ENCODE data around the gene ARHGEF4.

Gene ARHGEF4

GRCh38 chr2:131092458-131093005 is 255.8 kb downstream of the ARHGEF4 start:
- peak; percentile 21 for FAIRE-seq

DNA sequence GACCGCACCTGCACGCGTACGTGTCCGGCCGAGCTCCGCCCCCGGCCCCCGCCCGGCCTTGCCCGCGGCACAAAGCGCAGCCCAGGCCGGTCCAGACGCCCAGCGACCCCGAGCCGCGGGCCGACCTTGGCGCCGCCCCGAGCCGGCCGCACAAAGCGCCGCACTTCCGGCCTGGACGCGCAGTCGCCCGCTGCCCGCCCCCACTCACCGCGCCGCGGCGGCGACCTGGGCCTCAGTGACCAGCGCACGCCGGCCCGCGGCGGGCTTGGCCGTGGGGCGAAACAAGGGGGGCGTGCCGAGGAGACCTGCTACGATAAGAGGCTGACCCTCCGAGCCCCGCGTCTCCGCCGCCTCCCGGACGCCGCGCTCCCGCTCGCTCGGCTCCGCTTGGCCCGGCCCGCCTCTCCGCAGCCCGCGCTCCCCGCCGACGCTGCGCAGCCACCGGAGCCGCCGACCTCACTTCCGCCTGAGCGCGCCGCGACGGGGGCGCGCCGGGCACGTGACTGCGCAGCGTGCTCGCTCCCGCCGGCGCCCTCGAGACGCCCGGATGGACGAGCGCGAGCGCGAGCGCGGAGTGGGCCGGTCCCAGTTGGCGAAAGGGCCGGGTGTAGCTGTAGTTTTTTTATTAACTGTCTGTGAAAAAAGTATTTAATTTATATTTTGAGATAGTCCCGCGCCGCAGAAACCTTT is 256.4 kb downstream of the ARHGEF4 start, which contains the start of gene FAM168B:
TSS of gene FAM168B (minus strand) at position 455 of the 690 bp plus-strand sequence. CDS start 10,814 bp downstream, outside the sequence.
- FAIRE-seq (no peak), DNase-seq (ENCODE audit: low spot score) (peak; percentile 71)

More at GRCh38 chr2:131092458-131093005, 255.8 kb downstream of the ARHGEF4 start:
- DNase-seq (ENCODE audit: low spot score), result no peak

DNA sequence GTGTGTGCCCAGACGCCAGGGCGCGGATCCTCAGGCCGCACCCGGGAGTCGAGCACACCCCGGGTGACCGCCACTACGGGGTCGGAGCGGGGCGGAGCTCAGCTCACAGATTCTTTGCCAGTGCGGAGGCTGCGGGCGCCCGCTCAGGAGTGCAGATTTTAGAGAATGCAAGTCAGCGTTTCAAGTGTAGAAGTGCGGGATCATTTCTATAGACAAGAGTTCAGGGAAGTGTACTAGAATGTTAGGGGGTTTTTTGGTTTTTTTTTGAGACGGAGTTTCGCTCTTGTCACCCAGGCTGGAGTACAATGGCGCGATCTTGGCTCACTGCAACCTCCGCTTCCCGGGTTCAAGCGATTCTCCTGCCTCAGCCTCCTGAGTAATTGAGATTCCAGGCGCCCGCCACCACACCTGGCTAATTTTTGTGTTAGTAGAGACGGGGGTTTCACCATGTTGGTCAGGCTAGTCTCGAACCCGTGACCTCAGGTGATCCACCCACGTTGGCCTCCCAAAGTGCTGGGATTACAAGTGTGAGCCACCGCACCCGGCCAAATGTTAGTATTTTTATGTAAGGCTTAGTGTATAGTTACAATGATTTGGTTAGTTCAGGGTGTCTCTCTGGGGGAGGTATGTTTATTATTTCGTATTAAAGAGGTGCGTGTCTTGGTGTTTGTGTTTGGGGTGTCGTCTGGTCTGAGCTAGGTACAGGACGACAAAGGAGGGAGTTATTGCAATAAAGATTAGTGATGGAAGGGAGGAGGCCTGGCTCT is 257.2 kb downstream of the ARHGEF4 start:
- DNase-seq (ENCODE audit: low spot score), result no peak
- no peak for FAIRE-seq

GRCh38 chr2:131094463-131095281 is 258.0 kb downstream of the ARHGEF4 start:
- FAIRE-seq (no peak), DNase-seq (ENCODE audit: low spot score) (no peak)

All from RCC 7860 (cell line).